Hematopoietic multipotent progenitor cell treated with erythropoietin and hydrocortisone succinate and interleukin-3 and kit ligand, for 6 days (in vitro differentiated cells): ENCODE data around the gene LGMN.
A peak's percentile ranks its signal among the peaks of the same experiment; 100 is the strongest.

Experiments used
- DNase-seq: peaks from one replicate; pipeline ENCODE4 v3.0.0-alpha.2; 2015

The LGMN gene

GRCh38 chr14:92670643-92671366, 77.6 kb downstream of the LGMN start:
- no peak for DNase-seq

DNA sequence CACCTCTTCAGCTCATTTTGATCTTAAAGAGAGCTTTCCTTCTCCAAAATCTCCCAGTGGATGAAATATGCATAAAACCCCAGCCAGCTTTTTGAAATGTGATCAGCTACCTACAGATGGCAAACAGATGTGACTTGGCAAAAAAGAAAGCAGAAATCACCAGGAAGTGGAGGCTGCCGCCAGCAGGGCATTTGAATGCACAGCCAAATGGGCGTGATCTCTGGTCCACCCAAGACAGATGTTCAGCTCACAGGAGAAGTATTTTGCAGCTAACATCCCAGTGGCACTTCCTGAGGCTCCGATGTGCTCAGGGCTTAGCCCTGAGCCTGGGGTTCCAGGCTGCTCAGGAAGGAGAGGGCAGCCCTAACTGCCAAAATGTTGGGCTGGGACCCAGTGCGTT, 78.3 kb downstream of the LGMN start:
- peak; percentile 95 for DNase-seq

DNA sequence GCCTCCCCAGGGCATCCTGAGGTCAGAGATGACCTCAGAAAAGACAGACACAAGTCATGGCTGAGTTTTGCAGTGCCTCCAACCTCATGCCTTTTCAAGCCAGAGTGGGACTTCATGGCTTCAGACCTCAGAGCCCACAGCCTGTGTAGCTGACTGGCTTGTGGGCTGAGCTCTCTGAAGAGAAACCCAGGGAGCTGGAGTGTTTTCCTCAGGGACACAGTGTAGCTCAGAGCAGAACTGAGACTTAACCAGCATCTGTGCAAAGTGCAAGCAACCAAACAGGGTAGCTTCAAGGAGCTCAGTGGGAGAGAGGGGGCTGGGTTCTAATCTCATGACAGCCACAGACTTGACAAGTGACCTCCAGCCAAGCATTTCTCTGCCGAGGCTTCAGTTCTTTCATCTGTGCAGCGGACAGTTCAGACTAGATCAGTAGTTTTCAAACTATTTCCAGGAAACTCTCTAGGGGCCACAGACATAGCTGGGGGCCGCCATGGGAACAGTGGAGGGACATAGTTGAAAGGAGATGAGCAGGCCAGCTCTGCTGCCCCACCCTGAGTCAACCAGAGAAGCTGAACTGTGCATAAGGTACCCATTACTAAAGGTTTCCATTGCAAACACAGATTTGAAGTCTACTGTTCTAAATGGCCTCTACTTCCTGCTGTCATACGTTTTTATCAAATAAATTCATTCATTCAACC, 80.0 kb downstream of the LGMN start:
- DNase-seq: peak; percentile 56

DNA sequence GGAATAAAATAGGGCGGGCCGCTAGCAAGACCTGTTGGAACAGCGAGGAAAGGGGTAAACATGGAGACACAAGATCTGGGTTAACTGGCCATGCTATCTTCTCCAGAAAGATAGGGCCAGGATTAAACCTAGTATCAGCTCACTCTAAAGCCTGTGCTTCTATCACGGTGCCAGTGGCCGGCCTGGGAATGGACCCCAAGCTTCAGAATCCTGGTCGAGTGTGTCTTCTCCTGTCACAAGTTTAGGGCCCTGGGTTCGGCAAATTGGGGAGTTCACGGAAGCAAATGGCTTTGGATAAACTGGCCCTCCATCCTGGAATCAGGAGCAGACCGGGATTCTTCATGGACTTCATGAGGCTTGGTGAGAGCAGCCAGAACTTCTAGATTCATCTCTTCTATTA, 82.2 kb downstream of the LGMN start:
- no peak for DNase-seq

GRCh38 chr14:92665661-92666110, 82.7 kb downstream of the LGMN start:
- peak; percentile 93 for DNase-seq

- no peak for DNase-seq
Observed at GRCh38 chr14:92663049-92663448, 85.4 kb downstream of the LGMN start.

GRCh38 chr14:92660571-92660970, 87.9 kb downstream of the LGMN start:
- DNase-seq: no peak

DNA sequence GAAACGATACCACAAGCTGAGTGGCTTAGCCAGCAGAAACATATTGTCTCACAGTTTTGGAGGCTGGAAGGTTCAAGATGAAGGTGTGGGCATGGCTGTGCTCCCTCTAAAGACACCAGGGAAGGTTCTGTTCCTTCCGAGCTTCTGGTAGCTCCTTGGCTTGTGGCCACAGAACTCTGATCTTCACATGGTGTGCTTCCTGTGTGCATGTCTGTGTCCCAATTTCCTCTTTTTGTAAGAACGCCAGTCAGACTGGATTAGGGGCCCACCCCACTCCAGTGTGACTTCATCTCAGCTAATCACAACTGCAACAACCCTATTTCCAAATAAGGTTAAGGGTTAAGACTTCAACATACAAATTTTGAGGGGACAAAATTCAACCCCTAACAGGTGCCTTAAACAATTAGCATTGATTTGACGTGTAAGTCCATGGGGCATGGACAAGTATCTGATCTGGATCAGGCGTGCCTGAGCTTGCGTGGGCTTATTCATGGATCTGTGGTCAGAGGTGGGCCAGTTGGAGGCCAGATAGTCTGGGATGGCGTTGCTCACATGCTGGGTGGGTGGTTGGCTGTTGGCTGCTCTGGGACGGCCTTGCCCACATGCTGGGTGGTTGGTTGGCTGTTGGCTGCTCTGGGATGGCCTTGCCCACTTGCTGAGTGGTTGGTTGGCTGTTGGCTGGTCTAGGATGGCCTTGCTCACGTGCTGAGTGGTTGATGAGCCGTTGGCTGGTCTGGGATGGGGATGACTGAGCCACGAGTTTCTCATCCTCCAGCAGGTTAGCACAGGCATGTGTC, 88.5 kb downstream of the LGMN start:
- DNase-seq: peak; percentile 89

DNA sequence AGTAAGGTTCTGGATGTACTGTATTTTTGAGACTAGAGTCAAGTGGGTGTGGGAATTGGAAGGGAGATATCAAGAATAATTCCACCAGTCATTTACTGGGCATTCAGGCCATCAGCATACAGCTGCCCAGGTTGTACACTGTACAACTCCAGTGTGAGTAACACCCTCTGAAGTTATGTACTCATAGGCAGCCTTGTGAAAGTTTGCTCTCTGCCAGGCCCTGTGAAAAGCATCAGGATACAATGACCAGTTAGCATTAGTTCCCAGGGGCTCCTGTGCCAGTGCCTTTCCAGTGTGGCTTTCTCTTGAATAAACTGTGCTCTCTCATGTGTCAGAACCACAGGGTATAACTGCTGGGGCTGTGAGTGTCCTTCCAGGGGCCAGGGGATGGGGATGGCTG, 89.7 kb downstream of the LGMN start:
- no peak for DNase-seq

GRCh38 chr14:92658160-92658559, 90.3 kb downstream of the LGMN start:
- no peak for DNase-seq

GRCh38 chr14:92657457-92658142, 90.8 kb downstream of the LGMN start:
- peak; percentile 61 for DNase-seq

DNA sequence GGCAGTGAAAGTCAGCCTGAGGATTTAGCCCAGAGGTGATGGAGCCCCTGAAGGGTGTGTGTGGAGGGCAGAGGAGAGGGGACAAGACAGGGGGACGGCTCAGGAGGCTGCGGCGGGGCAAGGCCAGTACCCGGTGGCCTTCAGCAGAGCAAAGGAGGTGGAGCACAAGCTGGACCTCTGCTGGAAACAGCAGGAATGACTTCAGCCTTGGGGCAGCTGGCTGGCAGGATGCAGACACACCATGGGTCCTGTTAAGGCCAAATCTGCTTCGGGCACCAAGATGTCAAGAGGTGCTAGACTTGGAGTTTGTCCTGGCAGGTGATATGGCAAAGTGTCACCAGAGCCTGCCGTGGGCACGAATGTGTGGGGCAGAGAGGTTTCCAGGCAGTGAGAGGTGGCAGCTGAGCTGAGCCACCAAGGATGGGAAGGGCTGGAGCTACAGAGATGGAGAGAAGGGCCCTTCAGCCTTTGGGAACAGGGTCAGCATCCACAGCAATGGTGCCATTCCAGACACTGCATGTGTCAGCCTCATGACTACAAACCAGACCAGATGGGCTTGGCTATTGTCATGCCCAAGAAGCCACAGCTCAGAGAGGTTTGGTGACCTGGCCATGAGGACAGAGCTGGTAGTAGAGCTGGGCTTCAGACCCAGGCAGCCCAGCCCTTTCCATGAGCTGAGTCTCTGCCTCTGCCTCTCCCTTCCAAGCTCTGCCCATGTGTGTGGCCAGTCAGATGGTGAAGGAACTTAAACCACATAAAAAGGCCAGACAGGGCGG, 91.9 kb downstream of the LGMN start:
- no peak for DNase-seq

DNA sequence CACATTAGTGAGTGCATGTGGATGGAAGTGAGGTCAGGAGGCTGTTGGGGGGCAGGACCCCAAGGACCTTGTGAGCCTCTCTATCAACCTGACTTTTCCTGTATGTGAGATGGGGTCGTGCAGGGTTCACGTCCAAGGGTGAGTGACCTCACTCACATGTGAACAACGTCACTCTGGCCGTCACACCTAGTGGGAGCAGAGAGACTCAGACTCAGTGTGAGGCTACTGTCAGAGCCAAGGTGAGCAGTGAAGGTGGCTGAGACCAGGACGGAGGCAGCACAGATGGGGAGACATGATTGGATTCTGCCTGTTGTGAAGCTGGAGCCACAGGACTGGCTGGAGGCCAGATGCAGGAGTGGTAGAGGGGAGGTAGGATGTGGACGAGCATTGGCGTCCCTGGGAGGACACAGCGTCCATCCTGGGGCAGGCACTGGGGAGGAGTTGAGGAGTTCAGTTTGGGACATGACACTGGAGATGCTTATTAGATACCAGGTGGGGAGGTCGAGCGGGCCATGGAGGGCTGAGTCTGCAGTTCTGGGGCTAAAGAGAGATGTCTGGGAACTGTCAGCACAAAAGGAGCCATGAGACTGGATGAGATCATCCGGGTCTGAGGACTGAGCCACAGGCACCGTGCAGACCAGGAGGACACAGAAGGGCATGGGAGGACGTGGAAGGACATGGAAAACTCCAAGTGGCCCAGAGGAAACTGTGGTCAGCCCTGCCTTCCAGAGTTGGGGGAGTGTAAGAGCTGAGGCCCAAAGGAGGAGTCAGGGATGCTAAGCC, 92.8 kb downstream of the LGMN start:
- DNase-seq: peak; percentile 42

DNA sequence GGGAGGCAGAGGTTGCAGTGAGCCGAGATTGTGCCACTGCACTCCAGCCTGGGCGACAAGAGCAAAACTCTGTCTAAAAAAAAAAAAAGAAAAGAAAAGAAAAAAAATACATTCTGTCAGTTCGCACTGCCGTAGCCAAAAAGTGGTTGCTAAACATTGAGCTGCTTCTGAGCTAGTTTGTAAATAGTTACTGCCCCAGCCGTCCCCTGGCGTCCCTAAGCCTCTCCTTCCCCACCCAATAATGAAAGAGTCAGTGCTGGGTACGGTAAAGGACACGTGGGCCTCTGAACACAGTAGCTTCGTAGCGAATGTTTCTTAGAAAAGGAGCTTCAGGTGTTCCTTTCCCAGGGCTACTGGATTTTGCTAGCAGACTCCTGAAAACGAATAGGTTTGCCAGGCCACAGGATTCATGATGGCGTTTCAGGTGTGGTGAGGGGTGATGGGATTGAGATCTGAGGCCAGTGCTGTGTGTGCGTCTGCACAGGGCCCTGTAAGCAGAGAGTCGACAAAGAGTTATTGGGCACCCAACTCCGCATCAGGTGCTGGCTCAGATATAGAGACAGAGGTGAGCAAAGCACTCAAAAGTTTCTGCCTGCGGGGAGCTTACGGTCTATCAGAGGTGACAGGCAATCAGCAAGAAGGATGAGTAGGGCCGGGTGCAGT, 94.1 kb downstream of the LGMN start:
- DNase-seq: no peak
